ENCODE results near the gene RBM17.

- TF ChIP-seq EZH2 (IDR thresholded peaks at IDR 0.05; ENCODE audit: borderline replicate concordance, low read length) (no peak), CTCF (IDR thresholded peaks at IDR 0.05; ENCODE audit: low read length) (no peak)
These were observed 13.3 kb downstream of the RBM17 start for GRCh38 chr10:6102128-6102527.

Measured in OCI-LY1 (cell line).